Stimulated activated CD4-positive, alpha-beta T cell treated with anti-CD3 and anti-CD28 coated beads, TNF-alpha, amount 100 ng/mL, for 4 hours (primary cell): ENCODE data around the gene CALCOCO2.
A peak's percentile ranks its signal among the peaks of the same experiment; 100 is the strongest.
"Not testable (repeated sequence)": the region's sequence is repeated elsewhere in the genome, so short reads cannot be mapped to it uniquely, and the experiment has no call there.

ENCODE experiments used
- DNase-seq, 3 experiments: peaks; one replicate each; pipeline ENCODE4 v3.0.0-alpha.2; 2020; ENCODE audit warnings: low read depth in 3 of 3

The CALCOCO2 gene

GRCh38 chr17:48830840-48831548 is at the start of gene CALCOCO2:
TSS of gene CALCOCO2 (plus strand) at chr17:48831035. CDS start at chr17:48841708, 10,673 bp downstream.
- peak; percentile 69 to 78 (median 76) for DNase-seq

GRCh38 chr17:48787828-48788227 is 43.0 kb upstream of the CALCOCO2 start:
- no peak for DNase-seq

GRCh38 chr17:48790607-48791127 is 40.2 kb upstream of the CALCOCO2 start:
- no peak for DNase-seq

- DNase-seq: no peak
Observed at GRCh38 chr17:48791128-48792032, 39.5 kb upstream of the CALCOCO2 start.

- no peak for DNase-seq
Observed at GRCh38 chr17:48792033-48792798, 38.6 kb upstream of the CALCOCO2 start.

GRCh38 chr17:48795444-48796162 is 35.2 kb upstream of the CALCOCO2 start:
- DNase-seq: no peak

- not testable (repeated sequence) for DNase-seq
Observed at GRCh38 chr17:48796163-48796522, 34.7 kb upstream of the CALCOCO2 start.

GRCh38 chr17:48799069-48799723 is 31.6 kb upstream of the CALCOCO2 start:
- no peak for DNase-seq

GRCh38 chr17:48800626-48801217 is 30.1 kb upstream of the CALCOCO2 start:
- DNase-seq: no peak

- DNase-seq: peak; percentile 45 to 56 (median 46)
Observed at GRCh38 chr17:48804936-48805411, 25.9 kb upstream of the CALCOCO2 start.

- DNase-seq: no peak
Observed at GRCh38 chr17:48809182-48809581, 21.7 kb upstream of the CALCOCO2 start.

GRCh38 chr17:48812001-48812400 is 18.8 kb upstream of the CALCOCO2 start:
- DNase-seq: no peak

GRCh38 chr17:48814504-48814903 is 16.3 kb upstream of the CALCOCO2 start:
- peak in 2 of 3 experiments; percentile 27 to 50 for DNase-seq

- DNase-seq: no peak
Observed at GRCh38 chr17:48815311-48815710, 15.5 kb upstream of the CALCOCO2 start.

GRCh38 chr17:48816438-48816773 is 14.4 kb upstream of the CALCOCO2 start:
- no peak for DNase-seq

GRCh38 chr17:48816774-48817590 is 13.9 kb upstream of the CALCOCO2 start, which contains the start of gene TTLL6:
TSS of gene TTLL6 (minus strand) at chr17:48817229. CDS start at chr17:48817072, 157 bp downstream.
- peak; percentile 41 to 58 (median 51) for DNase-seq

- DNase-seq: no peak
Observed at GRCh38 chr17:48818361-48818841, 12.4 kb upstream of the CALCOCO2 start.

- DNase-seq: no peak
Observed at GRCh38 chr17:48819466-48819865, 11.4 kb upstream of the CALCOCO2 start.

GRCh38 chr17:48820936-48821335 is 9.9 kb upstream of the CALCOCO2 start:
- not testable (repeated sequence) for DNase-seq
